GM20000 (cell line): Measurements from ENCODE around the gene PRKN.
"Not testable (repeated sequence)": the region's sequence is repeated elsewhere in the genome, so short reads cannot be mapped to it uniquely, and the experiment has no call there.

Source experiments
- DNase-seq: peaks from one replicate; pipeline ENCODE4 v3.0.0; 2012; ENCODE audit warnings: low spot score
- CTCF ChIP-seq: IDR thresholded peaks from 2 replicates; pipeline ENCODE4 v1.5.1; 2012; ENCODE audit warnings: mild to moderate bottlenecking, control low read depth; ENCODE audit errors: extremely low read depth, missing control alignments

The PRKN gene

GRCh38 chr6:161503570-161503969 is 1224.0 kb downstream of the PRKN start:
- no peak for DNase-seq
- no peak for TF ChIP-seq CTCF

- no peak for TF ChIP-seq CTCF
Observed at GRCh38 chr6:161498881-161499280, 1228.7 kb downstream of the PRKN start.

GRCh38 chr6:161498359-161498758 is 1229.2 kb downstream of the PRKN start:
- TF ChIP-seq CTCF: no peak
- DNase-seq: no peak

More at GRCh38 chr6:161498881-161499280, 1228.7 kb downstream of the PRKN start:
- DNase-seq: no peak

- no peak for DNase-seq
- TF ChIP-seq CTCF: no peak
Observed at GRCh38 chr6:161496941-161497340, 1230.6 kb downstream of the PRKN start.

- not testable (repeated sequence) for DNase-seq
Observed at GRCh38 chr6:161496271-161496670, 1231.3 kb downstream of the PRKN start.

- no peak for TF ChIP-seq CTCF
- DNase-seq: no peak
Observed at GRCh38 chr6:161494566-161494965, 1233.0 kb downstream of the PRKN start.

- no peak for DNase-seq
- no peak for TF ChIP-seq CTCF
Observed at GRCh38 chr6:161493576-161494118, 1233.9 kb downstream of the PRKN start.

- no peak for TF ChIP-seq CTCF
- DNase-seq: no peak
Observed at GRCh38 chr6:161489626-161490306, 1237.8 kb downstream of the PRKN start.
